ENCODE measurements around the gene KRTAP21-2. TPM values are rescaled to one million over a fixed set of nuclear protein-coding genes. Genes with fewer than 3 reads are reported as not detected.

The KRTAP21-2 gene
- total RNA-seq, 6 donors from 2014 or later, result not detected

DNA sequence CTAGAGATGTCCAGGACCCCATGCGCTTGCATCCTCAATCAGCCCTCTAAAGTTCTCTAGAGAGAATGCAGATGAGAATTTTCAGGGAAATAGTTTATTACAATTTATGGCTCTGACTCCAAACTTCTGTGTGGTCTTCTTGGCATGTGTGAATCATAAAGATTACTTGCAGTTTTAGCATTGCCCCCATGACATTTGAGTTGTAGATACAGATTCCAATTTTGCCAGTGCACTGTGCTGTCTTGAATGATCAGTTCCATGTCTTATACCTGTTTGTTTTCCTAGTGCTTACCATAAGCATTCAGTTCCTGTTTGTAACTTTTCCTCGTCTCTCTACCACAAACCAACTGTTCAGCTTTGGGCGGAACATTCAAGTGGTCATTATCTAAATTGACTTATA is 33.3 kb downstream of the KRTAP21-2 start:
- Histone ChIP-seq H3K36me3 (no peaks in the 10 kb centered on the region), H3K4me3 (no peak overlapping the region), H3K9me3 (peaks cover 0 to 8% (median 0%) of the 10 kb centered on the region in 4 donors), H3K4me1 (no peaks in the 10 kb centered on the region), H3K27ac (no peak overlapping the region), H3K27me3 (no peaks in the 10 kb centered on the region)
- ATAC-seq (ENCODE audit: low FRiP score in 2 of 2) (no peak), DNase-seq (no peak)
- no peak for TF ChIP-seq POLR2AphosphoS5 (IDR thresholded peaks at IDR 0.05)
- no peak for TF ChIP-seq EP300 (IDR thresholded peaks at IDR 0.05)
- TF ChIP-seq, protein P1, sequence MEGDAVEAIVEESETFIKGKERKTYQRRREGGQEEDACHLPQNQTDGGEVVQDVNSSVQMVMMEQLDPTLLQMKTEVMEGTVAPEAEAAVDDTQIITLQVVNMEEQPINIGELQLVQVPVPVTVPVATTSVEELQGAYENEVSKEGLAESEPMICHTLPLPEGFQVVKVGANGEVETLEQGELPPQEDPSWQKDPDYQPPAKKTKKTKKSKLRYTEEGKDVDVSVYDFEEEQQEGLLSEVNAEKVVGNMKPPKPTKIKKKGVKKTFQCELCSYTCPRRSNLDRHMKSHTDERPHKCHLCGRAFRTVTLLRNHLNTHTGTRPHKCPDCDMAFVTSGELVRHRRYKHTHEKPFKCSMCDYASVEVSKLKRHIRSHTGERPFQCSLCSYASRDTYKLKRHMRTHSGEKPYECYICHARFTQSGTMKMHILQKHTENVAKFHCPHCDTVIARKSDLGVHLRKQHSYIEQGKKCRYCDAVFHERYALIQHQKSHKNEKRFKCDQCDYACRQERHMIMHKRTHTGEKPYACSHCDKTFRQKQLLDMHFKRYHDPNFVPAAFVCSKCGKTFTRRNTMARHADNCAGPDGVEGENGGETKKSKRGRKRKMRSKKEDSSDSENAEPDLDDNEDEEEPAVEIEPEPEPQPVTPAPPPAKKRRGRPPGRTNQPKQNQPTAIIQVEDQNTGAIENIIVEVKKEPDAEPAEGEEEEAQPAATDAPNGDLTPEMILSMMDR (IDR thresholded peaks at IDR 0.05), result no peak
- TF ChIP-seq POLR2A (IDR thresholded peaks at IDR 0.05), result no peak
- WGBS, 2 donors, result 81 to 85% methylated on average over 3 of the region's 3 CpGs

DNA sequence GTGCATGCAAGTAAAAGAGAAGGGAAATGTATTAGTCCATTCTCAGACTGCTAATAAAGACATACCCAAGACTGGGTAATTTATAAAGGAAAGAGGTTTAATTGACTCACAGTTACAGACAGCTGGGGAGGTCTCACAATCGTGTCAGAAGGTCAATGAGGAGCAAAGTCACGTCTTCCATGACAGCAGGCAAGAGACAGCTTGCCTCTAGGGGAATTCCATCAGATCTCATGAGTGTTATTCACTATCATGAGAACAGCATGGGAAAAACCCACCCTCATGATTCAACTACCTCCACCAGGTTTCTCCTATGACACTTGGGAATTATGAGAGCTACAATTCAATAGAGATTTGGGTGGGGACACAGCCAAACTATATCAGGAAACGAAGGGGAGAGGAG is 36.6 kb downstream of the KRTAP21-2 start:
- DNase-seq (no peak), ATAC-seq (ENCODE audit: low FRiP score in 2 of 2) (no peak)
- no peaks in the 10 kb centered on the region for H3K36me3 ChIP-seq
- 26 to 42% methylated on average over 3 of the region's 3 CpGs for WGBS, 2 donors
- TF ChIP-seq EP300 (IDR thresholded peaks at IDR 0.05), result no peak
- TF ChIP-seq POLR2A (IDR thresholded peaks at IDR 0.05), result no peak
- TF ChIP-seq POLR2AphosphoS5 (IDR thresholded peaks at IDR 0.05), result no peak
- TF ChIP-seq, protein P1 (IDR thresholded peaks at IDR 0.05), result no peak
- no peak overlapping the region for H3K27ac ChIP-seq
- no peak overlapping the region for H3K4me3 ChIP-seq
- no peaks in the 10 kb centered on the region for H3K4me1 ChIP-seq
- no peaks in the 10 kb centered on the region for H3K27me3 ChIP-seq
- H3K9me3 ChIP-seq, result peaks cover 0 to 8% (median 0%) of the 10 kb centered on the region in 4 donors

DNA sequence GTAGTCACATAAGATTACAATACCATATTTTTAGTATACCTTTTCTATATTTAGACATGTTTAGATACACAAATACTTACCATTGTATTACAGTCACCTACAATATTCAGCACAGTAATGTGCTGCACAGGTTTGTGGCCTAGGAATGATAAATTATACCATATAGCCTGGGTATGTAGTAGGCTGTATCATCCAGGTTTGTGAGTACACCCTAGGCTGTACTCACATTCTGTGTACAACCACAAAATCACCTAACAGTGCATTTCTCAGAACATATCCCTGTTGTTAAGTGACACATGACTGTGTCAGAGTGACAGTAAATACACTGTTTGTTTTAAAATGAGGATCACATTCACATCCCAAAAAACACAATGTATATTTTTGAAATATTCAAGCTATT is 39.6 kb downstream of the KRTAP21-2 start:
- Histone ChIP-seq H3K4me1 (no peaks in the 10 kb centered on the region), H3K36me3 (no peaks in the 10 kb centered on the region), H3K27me3 (no peaks in the 10 kb centered on the region), H3K9me3 (peaks cover 0 to 8% (median 0%) of the 10 kb centered on the region in 4 donors), H3K4me3 (no peak overlapping the region), H3K27ac (no peak overlapping the region)
- ATAC-seq (ENCODE audit: low FRiP score in 2 of 2) (no peak), DNase-seq (no peak)
- TF ChIP-seq POLR2AphosphoS5 (IDR thresholded peaks at IDR 0.05) (no peak), POLR2A (IDR thresholded peaks at IDR 0.05) (no peak)
- TF ChIP-seq, protein P1 (IDR thresholded peaks at IDR 0.05), result no peak

Small RNA genes within 50 kb of the gene (small RNA-seq; reads per million reads assigned to genes)
- gene AP000244.1 (0 reads per million in 4 donors), gene KRTAP21-3 (0 reads per million in 4 donors)

Other genes with a start within 250 kb of the KRTAP21-2 start
- not detected for gene KRTAP19-5, start 245.1 kb downstream of the KRTAP21-2 start, total RNA-seq
- gene KRTAP19-6, start 205.4 kb downstream of the KRTAP21-2 start, total RNA-seq, result not detected
- gene KRTAP19-7, start 185.9 kb downstream of the KRTAP21-2 start, total RNA-seq, result not detected
- not detected for gene KRTAP22-2, start 156.9 kb downstream of the KRTAP21-2 start, total RNA-seq
- gene KRTAP6-3, start 154.8 kb downstream of the KRTAP21-2 start, total RNA-seq, result not detected
- gene KRTAP6-2, start 148.4 kb downstream of the KRTAP21-2 start, total RNA-seq, result not detected
- gene KRTAP22-1, start 146.2 kb downstream of the KRTAP21-2 start, total RNA-seq, result not detected
- not detected for gene KRTAP6-1, start 133.3 kb downstream of the KRTAP21-2 start, total RNA-seq
- not detected for gene KRTAP20-1, start 130.8 kb downstream of the KRTAP21-2 start, total RNA-seq
- gene KRTAP20-4, start 126.6 kb downstream of the KRTAP21-2 start, total RNA-seq, result not detected
- not detected for gene KRTAP20-2, start 112.1 kb downstream of the KRTAP21-2 start, total RNA-seq
- not detected for gene KRTAP20-3, start 104.4 kb downstream of the KRTAP21-2 start, total RNA-seq
- not detected for gene KRTAP21-3, start 28.5 kb downstream of the KRTAP21-2 start, total RNA-seq
- not detected for gene KRTAP21-1, start 8.2 kb upstream of the KRTAP21-2 start, total RNA-seq
- gene KRTAP8-1, start 66.0 kb upstream of the KRTAP21-2 start, total RNA-seq, result not detected
- gene KRTAP7-1, start 82.5 kb upstream of the KRTAP21-2 start, total RNA-seq, result not detected
- gene KRTAP11-1, start 134.3 kb upstream of the KRTAP21-2 start, total RNA-seq, result under 1 TPM in 1 of 6 donors, not detected in 5; 0.46 TPM

All from upper lobe of left lung (tissue), 6 donors.